HepG2 (cell line): ENCODE data around the gene WDR93. TPM values are rescaled to one million over a fixed set of nuclear protein-coding genes. Genes with fewer than 3 reads are reported as not detected.
A peak's percentile ranks its signal among the peaks of the same experiment; 100 is the strongest.

Source experiments
- ATAC-seq: fragments of 200-7000 bp; cut with Tn5 transposase; 3 replicates; pipeline ENCODE4 v1.9.1; 2020; ENCODE audit warnings: mild to moderate bottlenecking, moderate library complexity
- BruUV-seq: library from RNA; stranded (reverse); fragments of 400-500 nt; replicated peaks from 2 replicates; lab custom pipeline; 2021; lab: Mats Ljungman, UMichigan
- CTCF ChIA-PET: fragments of 300-600 bp; formaldehyde crosslinking; extraction: SDS; loops from one replicate; lab custom pipeline; 2021; ENCODE audit warnings: low total read pairs, inconsistent platforms, low intra/inter-chr PET ratio; lab: Yijun Ruan, JAX
- POLR2A ChIA-PET: fragments of 350-600 bp; sonication (Branson Sonifier 250); formaldehyde crosslinking; loops from one replicate; lab custom pipeline; 2020; ENCODE audit warnings: antibody characterized with exemption, inconsistent platforms; lab: Yijun Ruan, JAX
- DNase-seq: peaks from one replicate; pipeline ENCODE4 v3.0.0-alpha.2; 2015; ENCODE audit warnings: low spot score
- FAIRE-seq: peaks from 3 replicates; lab custom pipeline; 2011; peaks lifted over from hg19 to GRCh38; lab: Jason Lieb, UNC
- H2AFZ ChIP-seq: one replicate; pipeline ENCODE4 v1.6.1; 2011; ENCODE audit warnings: low read length, inconsistent platforms
- H3K27ac ChIP-seq: fragments of 300-600 bp; 3 replicates; pipeline ENCODE4 v1.8.0; 2011; ENCODE audit warnings: mixed run types, mild to moderate bottlenecking, mixed read lengths, low read length, inconsistent platforms; ENCODE audit not compliant: insufficient read depth; ENCODE audit errors: extremely low read length
- H3K27me3 ChIP-seq, 2 experiments: fragments of 200-600 bp in 1 of 2; 2 replicates in 1 of 2; 3 replicates in 1 of 2; pipeline versions ENCODE4 v1.6.0 to v1.8.0; 2011; ENCODE audit warnings: low read length in 2 of 2, mild to moderate bottlenecking in 2 of 2, moderate library complexity in 2 of 2, inconsistent platforms in 1 of 2; ENCODE audit not compliant: insufficient read depth in 2 of 2, control insufficient read depth in 1 of 2
- H3K36me3 ChIP-seq, 2 experiments: fragments of 200-600 bp in 1 of 2; replicated peaks in 1 of 2; 2 replicates in 1 of 2; 3 replicates in 1 of 2; pipeline versions ENCODE4 v1.5.1 to v1.8.0; 2011; ENCODE audit warnings: low read length in 2 of 2, inconsistent platforms in 1 of 2; ENCODE audit not compliant: insufficient read depth in 2 of 2, control insufficient read depth in 1 of 2
- H3K4me1 ChIP-seq: 2 replicates; pipeline ENCODE4 v1.5.1; 2012; ENCODE audit warnings: low read length, inconsistent platforms; ENCODE audit not compliant: insufficient read depth
- H3K4me2 ChIP-seq: 2 replicates; pipeline ENCODE4 v1.6.0; 2011; ENCODE audit warnings: low read depth, low read length, inconsistent platforms
- H3K4me3 ChIP-seq, 3 experiments: fragments of 200-600 bp in 1 of 3; sonication (generic), shearing (Covaris generic) in 1 of 3; replicated peaks in 1 of 3; 2 replicates each; pipeline ENCODE4 v1.5.1; 2011 to 2016; ENCODE audit warnings: low read length in 3 of 3, inconsistent platforms in 2 of 3, low read depth in 2 of 3, mild to moderate bottlenecking in 2 of 3, control low read depth in 1 of 3, mixed read lengths in 1 of 3; ENCODE audit not compliant: insufficient read depth in 1 of 3
- H3K79me2 ChIP-seq: one replicate; pipeline ENCODE4 v1.6.1; 2011; ENCODE audit warnings: low read length, inconsistent platforms; ENCODE audit not compliant: insufficient read depth
- H3K9ac ChIP-seq: 2 replicates; pipeline ENCODE4 v1.6.0; 2011; ENCODE audit warnings: mild to moderate bottlenecking, low read depth, low read length, inconsistent platforms; ENCODE audit not compliant: insufficient read depth
- H3K9me3 ChIP-seq: 2 replicates; pipeline ENCODE4 v1.5.1; 2012; ENCODE audit warnings: mild to moderate bottlenecking, low read length
- H4K20me1 ChIP-seq: 2 replicates; pipeline ENCODE4 v1.6.0; 2011; ENCODE audit warnings: inconsistent platforms, mild to moderate bottlenecking, low read length, moderate library complexity; ENCODE audit not compliant: insufficient read depth
- DNMT3B ChIP-seq: conservative IDR thresholded peaks from 2 replicates; pipeline ENCODE4 v1.6.1; 2016; ENCODE audit warnings: missing biosample characterization, control low read depth
- HNRNPL ChIP-seq: fragments of 200-400 bp; formaldehyde crosslinking; IDR thresholded peaks from 2 replicates; pipeline ENCODE4 v1.6.1; 2017; ENCODE audit warnings: mild to moderate bottlenecking, low read depth, low read length
- NR1H2 ChIP-seq: sonication (generic); formaldehyde crosslinking; IDR thresholded peaks from 2 replicates; pipeline ENCODE4 v1.8.1; 2022; ENCODE audit warnings: low read depth, missing genetic modification reagents, borderline replicate concordance
- ZNF317 ChIP-seq: sonication (generic); formaldehyde crosslinking; IDR thresholded peaks from 2 replicates; pipeline ENCODE4 v1.5.0; 2020; ENCODE audit warnings: mild to moderate bottlenecking, missing genetic modification reagents
- ZNF350 ChIP-seq: sonication (generic); formaldehyde crosslinking; IDR thresholded peaks from 2 replicates; pipeline ENCODE4 v1.4.0; 2020; ENCODE audit warnings: mild to moderate bottlenecking, low read depth, missing genetic modification reagents, borderline replicate concordance
- ZNF451 ChIP-seq: sonication (generic); formaldehyde crosslinking; IDR thresholded peaks from 2 replicates; pipeline ENCODE4 v1.5.0; 2020; ENCODE audit warnings: mild to moderate bottlenecking, missing genetic modification reagents
- WGBS: methylation state at CpG from one replicate; pipeline ENCODE4 v1.1.6; 2017; ENCODE audit warnings: low lambda C conversion rate; 5-methylcytosine and 5-hydroxymethylcytosine counted together
- in situ Hi-C: cut with HindIII; loops from 2 replicates; pipeline ENCODE4 v1.10.0; 2017; ENCODE audit warnings: low pct_unique_long_range_greater_than_20kb; ENCODE audit not compliant: extremely low pct_ligation_motif_present
- intact Hi-C: fragments of 100-400 bp; cut with micrococcal nuclease; formaldehyde crosslinking; loops from one replicate; pipeline ENCODE4 v1.10.0; 2022; ENCODE audit not compliant: unreplicated experiment
- polyA plus RNA-seq, 8 experiments: library from polyadenylated mRNA; depleted of rRNA in 3 of 8; stranded (reverse) in 7 of 8; unstranded in 1 of 8; fragments of >200 nt; fragmentation: Illumina TruSeq in 4 of 8; extraction: Trizol in 4 of 8; gene quantifications; 2 replicates each; pipeline versions ENCODE4 v1.2.1 to v1.2.3, GENCODE V29; 2011 to 2016; ENCODE audit warnings: low read depth in 4 of 8, missing spikeins in 1 of 8, mixed read lengths in 1 of 8; ENCODE audit not compliant: insufficient read depth in 1 of 8
- total RNA-seq, 5 experiments: library from RNA; depleted of rRNA; stranded (reverse); fragments of >200 nt; fragmentation: Illumina TruSeq; extraction: Trizol; gene quantifications; 2 replicates each; pipeline ENCODE4 v1.2.3, GENCODE V29; 2016; ENCODE audit warnings: low read depth in 1 of 5
- TF ChIP-seq, protein P1 (sequence below): sonication (generic); formaldehyde crosslinking; IDR thresholded peaks from 2 replicates; pipeline ENCODE4 v1.4.0; 2020; ENCODE audit warnings: mild to moderate bottlenecking, missing genetic modification reagents
- TF ChIP-seq, protein P2 (sequence below): IDR thresholded peaks from 2 replicates; pipeline ENCODE4 v1.6.1; 2018; ENCODE audit warnings: missing genetic modification reagents
- TF ChIP-seq, protein P3 (sequence below): sonication (generic); formaldehyde crosslinking; IDR thresholded peaks from 2 replicates; pipeline ENCODE4 v1.5.0; 2020; ENCODE audit warnings: mild to moderate bottlenecking, missing genetic modification reagents, borderline replicate concordance
- TF ChIP-seq, protein P4 (sequence below), 2 experiments: sonication (generic) in 1 of 2; formaldehyde crosslinking in 1 of 2; IDR thresholded peaks; 2 replicates each; pipeline versions ENCODE4 v1.4.0 to v1.6.1; 2018 to 2020; ENCODE audit warnings: missing genetic modification reagents in 2 of 2, borderline replicate concordance in 1 of 2, low read depth in 1 of 2, mild to moderate bottlenecking in 1 of 2, missing biosample characterization in 1 of 2

Gene WDR93
- total and polyA plus RNA-seq, 2 of the 13 experiments (the other 11 are each of a cell fraction or from before 2014, with no cell fraction given), result 0.07 TPM; not detected in 1

DNA sequence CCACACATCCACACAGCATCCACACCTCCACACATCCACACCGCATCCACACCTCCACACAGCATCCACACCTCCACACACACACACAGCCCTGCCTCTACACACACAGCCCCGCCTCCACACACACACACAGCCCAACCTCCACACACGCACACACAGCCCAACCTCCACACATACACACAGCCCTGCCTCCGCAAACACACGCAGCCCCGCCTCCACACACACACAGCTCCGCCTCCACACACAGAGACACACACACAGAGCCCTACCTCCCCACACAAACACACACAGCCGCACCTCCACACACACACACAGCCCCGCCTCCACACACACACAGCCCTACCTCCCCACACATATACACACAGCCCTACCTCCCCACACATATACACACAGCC is 55.8 kb downstream of the WDR93 start:
- POLR2A ChIA-PET, result no interaction called here
- Histone ChIP-seq H3K4me2 (no peak overlapping the region), H3K9me3 (no peaks in the 10 kb centered on the region), H3K27ac (no peak overlapping the region), H3K36me3 (no peaks in the 10 kb centered on the region), H4K20me1 (no peaks in the 10 kb centered on the region), H3K4me3 (no peak overlapping the region), H3K79me2 (no peaks in the 10 kb centered on the region), H3K4me1 (peaks cover 3% of the 10 kb centered on the region), H3K27me3 (peaks cover 12 to 56% of the 10 kb centered on the region in 2 experiments; a peak in 4 of 5 replicates), H2AFZ (no peak overlapping the region), H3K9ac (no peak overlapping the region)
- FAIRE-seq, result no peak
- TF ChIP-seq ZNF451 (CRISPR knock-in tag) (no peak), HNRNPL (0 out of 2 replicates have a peak, but pooled peaks have one; percentile 4)
- CTCF ChIA-PET, result no interaction called here
- DNase-seq, result no peak
- 47% methylated on average over 9 of the region's 9 CpGs for WGBS
- no TSS peak for BruUV-seq
- intact Hi-C loops (no loop called here), in situ Hi-C loops (loop anchor here (25.0 kb wide), 1 partner anchor 341 kb away; no protein-coding TSS in a partner anchor)
- no peak for ATAC-seq

DNA sequence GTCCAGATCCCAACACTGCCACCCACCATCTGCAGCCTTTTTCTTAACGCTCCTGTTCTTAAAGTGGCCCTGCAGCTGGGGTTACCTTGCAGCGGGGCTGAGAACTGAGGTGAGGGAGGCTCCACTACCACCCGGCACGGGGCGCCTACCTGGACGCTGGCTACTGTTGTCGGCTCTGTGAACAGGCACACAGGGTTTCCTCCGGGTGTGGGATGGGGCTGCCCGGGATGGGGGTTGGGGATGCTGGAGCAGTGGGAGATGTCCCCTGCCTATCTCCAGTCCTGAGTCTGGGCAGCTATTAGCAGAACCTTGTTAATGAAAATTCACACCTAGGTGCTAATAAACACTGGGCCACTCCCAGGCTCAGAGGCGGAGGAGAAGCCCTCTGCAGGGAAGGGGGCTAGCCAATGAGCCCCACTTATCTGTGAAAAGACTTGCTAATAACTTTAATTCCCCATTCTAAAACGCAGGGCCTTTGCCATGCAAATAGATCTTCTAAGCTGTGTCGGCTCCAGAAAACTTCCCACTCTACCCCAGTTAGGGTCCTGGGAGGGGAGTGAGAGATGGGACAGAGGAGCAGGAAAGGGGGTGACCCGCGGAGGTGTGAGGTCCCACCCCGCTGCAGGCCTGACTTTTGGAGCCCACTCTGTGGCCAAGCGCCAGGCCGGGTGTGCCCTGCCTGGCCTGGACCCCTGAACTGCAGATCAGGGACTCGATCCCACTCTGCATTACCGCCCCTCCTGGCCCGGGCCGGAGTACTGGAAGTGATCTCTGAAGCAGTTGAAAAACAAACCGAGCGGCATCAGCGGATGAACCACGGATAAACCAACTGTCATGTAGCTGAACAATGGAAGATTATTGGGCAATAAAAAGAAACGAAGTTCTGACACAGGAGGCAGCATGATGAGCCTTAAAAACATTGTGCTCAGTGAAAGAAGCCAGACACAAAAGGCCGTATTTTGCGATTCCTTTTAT is 57.4 kb downstream of the WDR93 start:
- DNase-seq, result no peak
- Histone ChIP-seq H3K9me3 (no peaks in the 10 kb centered on the region), H2AFZ (no peak overlapping the region), H3K4me1 (peaks cover 8% of the 10 kb centered on the region), H3K27me3 (peaks cover 12 to 65% of the 10 kb centered on the region in 2 experiments; a peak in 4 of 5 replicates), H3K4me2 (no peak overlapping the region), H3K27ac (no peak overlapping the region), H3K4me3 (no peak overlapping the region), H3K9ac (no peak overlapping the region), H3K79me2 (no peaks in the 10 kb centered on the region), H4K20me1 (no peaks in the 10 kb centered on the region), H3K36me3 (no peaks in the 10 kb centered on the region)
- intact Hi-C loops, result no loop called here
- no TSS peak for BruUV-seq
- ChIA-PET CTCF (no interaction called here), POLR2A (no interaction called here)
- ATAC-seq, result no peak
- 47% methylated on average over 19 of the region's 28 CpGs for WGBS
- no peak for FAIRE-seq
- in situ Hi-C loops, result loop anchor here (25.0 kb wide), 1 partner anchor 339 kb away; no protein-coding TSS in a partner anchor
- TF ChIP-seq, protein P1, sequence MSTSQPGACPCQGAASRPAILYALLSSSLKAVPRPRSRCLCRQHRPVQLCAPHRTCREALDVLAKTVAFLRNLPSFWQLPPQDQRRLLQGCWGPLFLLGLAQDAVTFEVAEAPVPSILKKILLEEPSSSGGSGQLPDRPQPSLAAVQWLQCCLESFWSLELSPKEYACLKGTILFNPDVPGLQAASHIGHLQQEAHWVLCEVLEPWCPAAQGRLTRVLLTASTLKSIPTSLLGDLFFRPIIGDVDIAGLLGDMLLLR, result no peak
- TF ChIP-seq, protein P2, sequence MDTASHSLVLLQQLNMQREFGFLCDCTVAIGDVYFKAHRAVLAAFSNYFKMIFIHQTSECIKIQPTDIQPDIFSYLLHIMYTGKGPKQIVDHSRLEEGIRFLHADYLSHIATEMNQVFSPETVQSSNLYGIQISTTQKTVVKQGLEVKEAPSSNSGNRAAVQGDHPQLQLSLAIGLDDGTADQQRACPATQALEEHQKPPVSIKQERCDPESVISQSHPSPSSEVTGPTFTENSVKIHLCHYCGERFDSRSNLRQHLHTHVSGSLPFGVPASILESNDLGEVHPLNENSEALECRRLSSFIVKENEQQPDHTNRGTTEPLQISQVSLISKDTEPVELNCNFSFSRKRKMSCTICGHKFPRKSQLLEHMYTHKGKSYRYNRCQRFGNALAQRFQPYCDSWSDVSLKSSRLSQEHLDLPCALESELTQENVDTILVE (CRISPR knock-in tag), result no peak
- TF ChIP-seq NR1H2 (CRISPR knock-in tag) (no peak), ZNF317 (CRISPR knock-in tag) (no peak), ZNF350 (no peak), DNMT3B (CRISPR knock-in tag) (no peak)
- TF ChIP-seq, protein P3, sequence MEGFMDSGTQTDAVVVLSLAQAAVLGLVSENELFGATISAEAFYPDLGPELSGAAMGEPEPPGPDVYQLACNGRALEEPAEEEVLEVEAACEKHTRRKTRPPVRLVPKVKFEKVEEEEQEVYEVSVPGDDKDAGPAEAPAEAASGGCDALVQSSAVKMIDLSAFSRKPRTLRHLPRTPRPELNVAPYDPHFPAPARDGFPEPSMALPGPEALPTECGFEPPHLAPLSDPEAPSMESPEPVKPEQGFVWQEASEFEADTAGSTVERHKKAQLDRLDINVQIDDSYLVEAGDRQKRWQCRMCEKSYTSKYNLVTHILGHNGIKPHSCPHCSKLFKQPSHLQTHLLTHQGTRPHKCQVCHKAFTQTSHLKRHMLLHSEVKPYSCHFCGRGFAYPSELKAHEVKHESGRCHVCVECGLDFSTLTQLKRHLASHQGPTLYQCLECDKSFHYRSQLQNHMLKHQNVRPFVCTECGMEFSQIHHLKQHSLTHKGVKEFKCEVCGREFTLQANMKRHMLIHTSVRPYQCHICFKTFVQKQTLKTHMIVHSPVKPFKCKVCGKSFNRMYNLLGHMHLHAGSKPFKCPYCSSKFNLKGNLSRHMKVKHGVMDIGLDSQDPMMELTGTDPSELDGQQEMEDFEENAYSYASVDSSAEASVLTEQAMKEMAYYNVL, result no peak
- TF ChIP-seq, protein P4, sequence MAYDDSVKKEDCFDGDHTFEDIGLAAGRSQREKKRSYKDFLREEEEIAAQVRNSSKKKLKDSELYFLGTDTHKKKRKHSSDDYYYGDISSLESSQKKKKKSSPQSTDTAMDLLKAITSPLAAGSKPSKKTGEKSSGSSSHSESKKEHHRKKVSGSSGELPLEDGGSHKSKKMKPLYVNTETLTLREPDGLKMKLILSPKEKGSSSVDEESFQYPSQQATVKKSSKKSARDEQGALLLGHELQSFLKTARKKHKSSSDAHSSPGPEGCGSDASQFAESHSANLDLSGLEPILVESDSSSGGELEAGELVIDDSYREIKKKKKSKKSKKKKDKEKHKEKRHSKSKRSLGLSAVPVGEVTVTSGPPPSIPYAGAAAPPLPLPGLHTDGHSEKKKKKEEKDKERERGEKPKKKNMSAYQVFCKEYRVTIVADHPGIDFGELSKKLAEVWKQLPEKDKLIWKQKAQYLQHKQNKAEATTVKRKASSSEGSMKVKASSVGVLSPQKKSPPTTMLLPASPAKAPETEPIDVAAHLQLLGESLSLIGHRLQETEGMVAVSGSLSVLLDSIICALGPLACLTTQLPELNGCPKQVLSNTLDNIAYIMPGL (CRISPR knock-in tag; IDR thresholded peaks at IDR 0.05; ENCODE audit: borderline replicate concordance in 1 of 2, low read depth in 1 of 2), result no peak
